BLaER1 (cell line): Measurements from ENCODE around the gene IFNA21.
"Not testable (repeated sequence)": the region's sequence is repeated elsewhere in the genome, so short reads cannot be mapped to it uniquely, and the experiment has no call there.

Experiments
- H3K27ac ChIP-seq: shearing (Covaris generic); formaldehyde crosslinking; 2 replicates; pipeline ENCODE4 v1.8.1; 2022
- H3K27me3 ChIP-seq: shearing (Covaris generic); formaldehyde crosslinking; 2 replicates; pipeline ENCODE4 v1.8.1; 2022
- H3K36me3 ChIP-seq: shearing (Covaris generic); formaldehyde crosslinking; 2 replicates; pipeline ENCODE4 v1.8.1; 2022
- H3K4me1 ChIP-seq: shearing (Covaris generic); formaldehyde crosslinking; 2 replicates; pipeline ENCODE4 v1.8.1; 2022
- H3K4me2 ChIP-seq: shearing (Covaris generic); formaldehyde crosslinking; 2 replicates; pipeline ENCODE4 v1.8.1; 2022
- H3K4me3 ChIP-seq: shearing (Covaris generic); formaldehyde crosslinking; 2 replicates; pipeline ENCODE4 v1.8.1; 2022
- H3K9ac ChIP-seq: shearing (Covaris generic); formaldehyde crosslinking; 2 replicates; pipeline ENCODE4 v1.8.1; 2022
- H3K9me3 ChIP-seq: shearing (Covaris generic); formaldehyde crosslinking; 2 replicates; pipeline ENCODE4 v1.8.1; 2022
- H4K20me1 ChIP-seq: shearing (Covaris generic); formaldehyde crosslinking; 2 replicates; pipeline ENCODE4 v1.8.1; 2022
- Cebpa-rat ChIP-seq: shearing (Covaris generic); IDR thresholded peaks from 2 replicates; pipeline ENCODE4 v1.8.1; 2022

Gene IFNA21

GRCh38 chr9:21166560-21166959 lies at the start of gene IFNA21:
Gene IFNA21 (minus strand): TSS chr9:21166660. CDS start chr9:21166612, 48 bp downstream.
- H3K27ac ChIP-seq, H3K36me3 ChIP-seq, H3K9ac ChIP-seq, H3K4me2 ChIP-seq, H3K27me3 ChIP-seq, H4K20me1 ChIP-seq, H3K4me3 ChIP-seq, H3K4me1 ChIP-seq: not testable (repeated sequence)
- H3K9me3 ChIP-seq, result peaks cover 16% of the 10 kb centered on the region

DNA sequence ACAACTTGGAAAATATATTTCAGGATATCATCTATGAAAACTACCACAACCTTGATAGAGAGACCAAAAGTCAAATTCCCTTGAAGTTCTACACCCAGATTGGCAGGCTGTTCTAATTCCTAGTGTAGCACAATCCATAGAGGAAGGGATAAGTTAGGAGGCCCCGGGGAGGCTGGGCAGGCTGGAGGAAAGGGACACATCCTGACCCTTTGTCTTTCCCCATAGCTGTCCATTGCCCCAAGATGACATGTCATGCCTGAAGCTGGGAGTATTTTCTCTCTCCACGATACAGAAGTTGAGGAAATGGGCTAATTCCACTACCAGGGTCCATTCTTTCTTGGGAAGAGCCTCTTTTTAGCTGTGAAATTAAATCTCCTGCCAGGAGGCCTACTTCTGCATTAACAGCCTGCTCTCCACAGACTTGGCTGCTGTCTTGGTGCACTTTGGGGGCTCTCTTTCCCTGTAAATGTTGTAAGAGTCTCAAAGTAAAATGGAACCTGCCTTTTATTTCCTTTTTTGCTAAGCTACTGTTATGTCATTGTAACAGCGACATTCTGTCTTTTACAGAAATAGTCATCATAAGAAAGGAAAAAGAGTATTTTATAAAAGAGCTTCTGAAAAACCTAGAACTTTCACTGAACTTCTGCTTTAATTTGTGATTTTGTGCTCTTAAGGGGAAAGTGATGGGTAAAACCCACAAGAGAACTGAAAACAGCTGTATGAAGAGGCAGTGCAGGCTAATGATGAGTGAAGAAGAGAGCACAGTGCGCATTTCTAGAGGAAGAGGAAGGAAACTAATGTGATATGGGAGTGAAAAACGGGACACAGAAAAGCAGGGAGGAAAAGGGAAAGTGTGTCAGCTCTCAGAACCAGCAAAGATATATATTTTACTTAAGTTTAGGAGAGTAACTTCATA lies 47.2 kb upstream of the IFNA21 start:
- not testable (repeated sequence) for H3K9ac ChIP-seq, H3K36me3 ChIP-seq, H3K4me3 ChIP-seq, H3K27me3 ChIP-seq, H3K4me1 ChIP-seq, H3K4me2 ChIP-seq, H3K9me3 ChIP-seq, H4K20me1 ChIP-seq, H3K27ac ChIP-seq

GRCh38 chr9:21212160-21212559 lies 45.7 kb upstream of the IFNA21 start:
- not testable (repeated sequence) for H3K4me1 ChIP-seq, H3K4me3 ChIP-seq, H3K36me3 ChIP-seq, H3K9ac ChIP-seq, H3K27ac ChIP-seq, H3K9me3 ChIP-seq, H4K20me1 ChIP-seq, H3K4me2 ChIP-seq, H3K27me3 ChIP-seq

DNA sequence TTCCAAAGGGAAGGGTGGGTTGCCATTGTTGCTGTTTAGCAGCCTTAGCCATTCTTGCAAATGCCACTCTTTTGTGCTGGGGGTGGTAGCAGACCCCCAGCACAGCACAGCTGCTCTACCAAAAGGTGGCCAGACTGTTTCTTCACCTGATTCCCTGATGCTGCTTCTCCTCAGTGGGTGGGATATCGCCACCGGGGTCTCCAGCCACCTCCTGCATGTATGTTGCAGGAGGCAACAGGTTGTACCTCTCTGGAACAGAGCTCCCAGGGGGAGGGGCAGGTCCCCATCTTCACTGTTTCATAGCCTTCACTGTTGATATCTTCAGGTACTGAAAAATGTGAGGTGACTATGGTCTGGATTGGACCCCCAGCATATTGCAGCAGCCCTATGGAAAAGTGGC lies 44.3 kb upstream of the IFNA21 start:
- H3K4me1 ChIP-seq, H3K4me3 ChIP-seq, H3K27ac ChIP-seq, H3K4me2 ChIP-seq, H4K20me1 ChIP-seq, H3K9me3 ChIP-seq, H3K27me3 ChIP-seq, H3K9ac ChIP-seq, H3K36me3 ChIP-seq: not testable (repeated sequence)

GRCh38 chr9:21210311-21210710 lies 43.9 kb upstream of the IFNA21 start:
- H3K4me2 ChIP-seq, result no peak overlapping the region
- no peaks in the 10 kb centered on the region for H3K36me3 ChIP-seq
- no peaks in the 10 kb centered on the region for H3K27me3 ChIP-seq
- no peak overlapping the region for H3K4me3 ChIP-seq
- no peak for TF ChIP-seq Cebpa-rat
- H3K4me1 ChIP-seq, result no peaks in the 10 kb centered on the region
- no peak overlapping the region for H3K9ac ChIP-seq
- H3K9me3 ChIP-seq, result no peaks in the 10 kb centered on the region
- H3K27ac ChIP-seq, result no peak overlapping the region
- no peaks in the 10 kb centered on the region for H4K20me1 ChIP-seq

DNA sequence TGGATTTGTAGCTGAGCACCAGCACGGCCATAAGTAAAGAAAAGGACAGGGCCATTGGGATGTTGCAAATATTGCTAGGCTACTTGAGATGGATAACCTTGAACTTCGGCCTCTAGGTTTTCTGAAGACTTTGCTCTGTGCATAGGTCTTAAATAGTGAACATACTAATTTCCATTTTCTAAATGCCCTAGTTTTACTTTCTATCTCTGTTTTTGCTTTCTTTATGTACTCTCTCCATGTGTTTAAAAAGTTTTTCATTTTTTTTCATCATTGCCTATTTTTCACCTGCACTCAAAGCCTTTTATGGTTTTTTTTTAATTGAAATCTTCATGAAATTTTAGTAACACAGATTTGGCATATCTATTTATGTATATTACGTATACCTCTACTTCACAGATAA lies 40.6 kb upstream of the IFNA21 start, which contains the start of gene IFNA10:
TSS of gene IFNA10 (minus strand) at position 101 of the 400 bp plus-strand sequence. CDS start at position 55, 46 bp downstream.
- not testable (repeated sequence) for H3K27me3 ChIP-seq, H3K9ac ChIP-seq, H3K4me3 ChIP-seq, H3K27ac ChIP-seq, H3K9me3 ChIP-seq, H3K4me2 ChIP-seq, H3K36me3 ChIP-seq, H3K4me1 ChIP-seq, H4K20me1 ChIP-seq

DNA sequence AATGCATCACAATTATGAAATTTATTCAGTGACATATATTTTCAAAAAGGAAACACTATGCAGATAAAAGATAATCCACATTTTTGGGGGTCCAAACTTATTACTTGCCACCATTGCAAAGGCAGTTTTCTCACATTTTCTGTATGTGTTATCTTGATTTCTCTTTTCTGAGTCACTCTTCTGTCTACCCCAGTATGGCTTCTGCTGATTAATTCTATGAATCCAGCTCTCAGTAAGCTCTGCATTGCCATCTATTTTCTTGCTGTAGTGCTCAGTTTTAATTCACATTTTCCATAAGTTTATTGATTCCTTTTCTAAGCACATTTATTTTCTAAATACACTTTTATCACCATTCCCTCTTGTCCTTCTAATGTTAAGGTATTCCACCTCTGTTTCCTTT lies 38.7 kb upstream of the IFNA21 start:
- Histone ChIP-seq H3K27ac (no peak overlapping the region), H3K36me3 (no peaks in the 10 kb centered on the region), H3K4me2 (no peak overlapping the region), H4K20me1 (no peaks in the 10 kb centered on the region), H3K4me1 (no peaks in the 10 kb centered on the region), H3K4me3 (no peak overlapping the region), H3K27me3 (no peaks in the 10 kb centered on the region), H3K9ac (no peak overlapping the region), H3K9me3 (peaks cover 5% of the 10 kb centered on the region; the same call in 1 of the 2 replicates)
- TF ChIP-seq Cebpa-rat, result no peak

- not testable (repeated sequence) for H3K27me3 ChIP-seq, H3K36me3 ChIP-seq, H3K4me3 ChIP-seq, H3K9ac ChIP-seq, H3K27ac ChIP-seq, H3K9me3 ChIP-seq, H3K4me2 ChIP-seq, H4K20me1 ChIP-seq, H3K4me1 ChIP-seq
Measured at GRCh38 chr9:21202105-21202504, 35.6 kb upstream of the IFNA21 start, which contains the start of gene IFNA7. Gene IFNA7 (minus strand): TSS chr9:21202205. CDS start chr9:21202165, 40 bp downstream.

- H3K4me2 ChIP-seq, result peak overlapping the region; percentile 12; the same call in 1 of the 2 replicates
- H4K20me1 ChIP-seq, H3K9ac ChIP-seq, H3K9me3 ChIP-seq, H3K4me3 ChIP-seq, H3K36me3 ChIP-seq, H3K27me3 ChIP-seq, H3K4me1 ChIP-seq, H3K27ac ChIP-seq: not testable (repeated sequence)
Measured at GRCh38 chr9:21194867-21195776, 28.7 kb upstream of the IFNA21 start.

DNA sequence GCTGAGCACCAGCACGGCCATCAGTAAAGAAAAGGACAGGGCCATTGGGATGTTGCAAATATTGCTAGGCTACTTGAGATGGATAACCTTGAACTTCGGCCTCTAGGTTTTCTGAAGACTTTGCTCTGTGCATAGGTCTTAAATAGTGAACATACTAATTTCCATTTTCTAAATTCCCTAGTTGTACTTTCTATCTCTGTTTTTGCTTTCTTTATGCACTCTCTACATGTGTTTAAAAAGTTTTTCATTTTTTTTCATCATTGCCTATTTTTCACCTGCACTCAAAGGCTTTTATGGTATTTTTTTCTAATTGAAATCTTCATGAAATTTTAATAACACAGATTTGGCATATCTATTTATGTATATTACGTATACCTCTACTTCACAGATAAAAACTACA lies 21.0 kb upstream of the IFNA21 start, which contains the start of gene IFNA4:
TSS of gene IFNA4 (minus strand) at position 101 of the 400 bp plus-strand sequence. CDS start at position 45, 56 bp downstream.
- H3K36me3 ChIP-seq, H3K4me3 ChIP-seq, H3K27me3 ChIP-seq, H3K9ac ChIP-seq, H4K20me1 ChIP-seq, H3K9me3 ChIP-seq, H3K4me2 ChIP-seq, H3K4me1 ChIP-seq, H3K27ac ChIP-seq: not testable (repeated sequence)

- not testable (repeated sequence) for H3K27ac ChIP-seq, H4K20me1 ChIP-seq, H3K4me2 ChIP-seq, H3K9ac ChIP-seq, H3K4me3 ChIP-seq, H3K9me3 ChIP-seq, H3K27me3 ChIP-seq, H3K4me1 ChIP-seq, H3K36me3 ChIP-seq
Measured at GRCh38 chr9:21182810-21183736, 16.6 kb upstream of the IFNA21 start.
